SK-MEL-5 (cell line): ENCODE measurements around the gene RHBDF2. TPM values are rescaled to one million over a fixed set of nuclear protein-coding genes. Genes with fewer than 3 reads are reported as not detected.

ENCODE experiments used
- DNase-seq: peaks from one replicate; pipeline ENCODE4 v3.0.0-alpha.2; 2016; ENCODE audit warnings: low read depth, low spot score
- in situ Hi-C: cut with HindIII; loops from 2 replicates; pipeline ENCODE4 v1.10.0; 2016; ENCODE audit warnings: low sequenced_read_pairs, high pct_unique_total_duplicates, low pct_unique_long_range_greater_than_20kb
- total RNA-seq: library from RNA; depleted of rRNA; stranded (reverse); fragments of >200 nt; shearing (Covaris generic); gene quantifications from 2 replicates; pipeline ENCODE4 v1.2.3, GENCODE V29; 2014

The RHBDF2 gene
- total RNA-seq, 1 experiment from 2014 or later: 25.0 TPM

GRCh38 chr17:76459674-76460073 is 41.5 kb downstream of the RHBDF2 start:
- DNase-seq: no peak
- in situ Hi-C loops: no loop called here

GRCh38 chr17:76458580-76459490 is 42.4 kb downstream of the RHBDF2 start:
- in situ Hi-C loops: no loop called here
- DNase-seq: peak; percentile 84

- in situ Hi-C loops: no loop called here
Measured at GRCh38 chr17:76453431-76453743, 47.8 kb downstream of the RHBDF2 start.

GRCh38 chr17:76452660-76453430 is 48.4 kb downstream of the RHBDF2 start, which contains the start of gene UBE2O:
Gene UBE2O (minus strand): TSS chr17:76453152. CDS start chr17:76453141, 11 bp downstream.
- DNase-seq: peak; percentile 96
- in situ Hi-C loops: no loop called here

More at GRCh38 chr17:76453431-76453743, 47.8 kb downstream of the RHBDF2 start:
- DNase-seq: no peak

- DNase-seq: no peak
- in situ Hi-C loops: no loop called here
Measured at GRCh38 chr17:76452127-76452659, 49.0 kb downstream of the RHBDF2 start.

- in situ Hi-C loops: no loop called here
- peak; percentile 32 for DNase-seq
Measured at GRCh38 chr17:76451506-76451905, 49.7 kb downstream of the RHBDF2 start.

- in situ Hi-C loops: loop anchor here (25.0 kb wide), 2 partner anchors 112 to 288 kb away; partner anchors contain the start of genes JMJD6, METTL23, MFSD11 and SRSF2
- DNase-seq: no peak
Measured at GRCh38 chr17:76449126-76449525, 52.1 kb downstream of the RHBDF2 start.

- DNase-seq: no peak
- in situ Hi-C loops: loop anchor here (25.0 kb wide), 2 partner anchors 111 to 289 kb away; partner anchors contain the start of genes JMJD6, METTL23, MFSD11 and SRSF2
Measured at GRCh38 chr17:76447931-76448652, 53.1 kb downstream of the RHBDF2 start.

GRCh38 chr17:76446449-76447231 is 54.6 kb downstream of the RHBDF2 start:
- peak; percentile 51 for DNase-seq
- in situ Hi-C loops: loop anchor here (25.0 kb wide), 2 partner anchors 109 to 291 kb away; partner anchors contain the start of genes JMJD6, METTL23, MFSD11 and SRSF2

GRCh38 chr17:76445697-76446448 is 55.4 kb downstream of the RHBDF2 start:
- no peak for DNase-seq
- in situ Hi-C loops: loop anchor here (25.0 kb wide), 2 partner anchors 109 to 291 kb away; partner anchors contain the start of genes JMJD6, METTL23, MFSD11 and SRSF2

GRCh38 chr17:76444518-76445311 is 56.5 kb downstream of the RHBDF2 start:
- in situ Hi-C loops: loop anchor here (25.0 kb wide), 2 partner anchors 107 to 293 kb away; partner anchors contain the start of genes JMJD6, METTL23, MFSD11 and SRSF2
- DNase-seq: no peak

GRCh38 chr17:76442341-76443338 is 58.6 kb downstream of the RHBDF2 start:
- in situ Hi-C loops: loop anchor here (25.0 kb wide), 2 partner anchors 105 to 295 kb away; partner anchors contain the start of genes JMJD6, METTL23, MFSD11 and SRSF2
- no peak for DNase-seq

- DNase-seq: no peak
- in situ Hi-C loops: loop anchor here (25.0 kb wide), 2 partner anchors 105 to 295 kb away; partner anchors contain the start of genes JMJD6, METTL23, MFSD11 and SRSF2
Measured at GRCh38 chr17:76441686-76442340, 59.4 kb downstream of the RHBDF2 start.
